Measurements from ENCODE around the gene MS4A7. TPM values are rescaled to one million over a fixed set of nuclear protein-coding genes. Genes with fewer than 3 reads are reported as not detected.

MS4A7 gene
- total RNA-seq: not detected in 2 replicates
- polyA plus RNA-seq: not detected in 2 replicates

- H3K36me3 ChIP-seq: no peaks in the 10 kb centered on the region
- H3K27ac ChIP-seq: no peak within 1 kb of the TSS
- H3K9me3 ChIP-seq (ENCODE audit: low read depth): no peaks in the 10 kb centered on the region
- no peak within 1 kb of the TSS for H3K4me3 ChIP-seq
- no peak for DNase-seq (ENCODE audit: low read depth in 1 of 2, low spot score in 1 of 2)
- TF ChIP-seq CTCF (IDR thresholded peaks at IDR 0.05; ENCODE audit: low read depth, low read length): no peak
- H3K4me1 ChIP-seq (ENCODE audit: low read depth): no peaks in the 10 kb centered on the region
- no peaks in the 10 kb centered on the region for H3K27me3 ChIP-seq
Observed at GRCh38 chr11:60378354-60378753, at the start of gene MS4A7. Gene MS4A7, plus strand, starts transcription at chr11:60378532. Its CDS starts 4,610 bp downstream, at chr11:60383142.

DNA sequence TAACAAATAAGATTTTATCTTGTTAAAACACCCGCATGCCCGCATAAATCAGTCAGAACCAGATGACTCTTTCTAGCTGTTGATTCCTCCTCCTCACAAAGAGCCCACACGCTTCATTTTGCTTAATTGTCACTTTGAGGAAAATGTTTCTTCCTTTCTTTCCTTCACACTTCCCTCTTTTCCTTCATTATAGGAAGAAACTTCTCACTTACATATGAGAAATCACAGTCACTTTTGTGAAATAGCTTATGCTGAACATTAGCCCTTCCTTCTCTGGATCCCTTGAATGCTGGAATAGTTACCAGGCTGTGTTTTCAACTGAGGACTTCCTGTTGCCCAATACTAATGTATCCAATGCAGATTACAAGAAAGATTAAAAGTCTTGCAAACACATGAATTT lies 45.5 kb upstream of the MS4A7 start:
- Histone ChIP-seq H3K27me3 (no peaks in the 10 kb centered on the region), H3K4me3 (no peak overlapping the region), H3K9me3 (ENCODE audit: low read depth) (no peaks in the 10 kb centered on the region), H3K27ac (no peak overlapping the region), H3K36me3 (no peaks in the 10 kb centered on the region), H3K4me1 (ENCODE audit: low read depth) (no peaks in the 10 kb centered on the region)
- TF ChIP-seq CTCF (IDR thresholded peaks at IDR 0.05; ENCODE audit: low read depth, low read length): no peak
- DNase-seq (ENCODE audit: low read depth in 1 of 2, low spot score in 1 of 2): no peak

DNA sequence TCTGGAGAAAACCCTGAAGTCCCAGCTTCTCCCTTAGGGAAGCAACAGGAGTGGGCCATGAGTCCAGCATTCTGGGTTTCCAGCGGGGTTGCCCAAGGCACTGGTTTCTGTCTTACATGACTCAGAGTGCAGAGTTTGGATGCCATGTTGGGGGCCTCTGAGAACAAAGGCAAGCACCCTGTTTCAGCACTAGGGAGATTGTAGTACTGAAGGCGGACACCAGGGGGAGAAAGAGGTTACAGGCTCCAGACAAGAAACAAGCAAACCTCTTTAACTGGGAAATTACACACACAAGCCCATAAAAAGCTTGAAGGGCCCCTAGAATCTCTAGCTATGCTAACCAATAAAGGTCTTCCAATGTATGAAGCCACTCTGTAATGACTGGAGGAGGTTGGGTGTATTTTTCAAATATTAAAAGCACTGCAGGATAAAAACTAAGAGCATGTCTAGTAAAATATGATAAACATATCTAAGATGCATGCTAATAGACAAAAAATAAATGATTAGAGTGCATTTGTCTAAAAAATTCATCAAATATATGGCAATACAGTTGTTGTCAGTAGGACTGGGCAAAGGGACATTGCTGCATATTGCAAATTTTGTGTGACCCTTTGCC lies 44.2 kb upstream of the MS4A7 start:
- H3K4me3 ChIP-seq: no peak overlapping the region
- H3K27me3 ChIP-seq: no peaks in the 10 kb centered on the region
- H3K9me3 ChIP-seq (ENCODE audit: low read depth): no peaks in the 10 kb centered on the region
- no peaks in the 10 kb centered on the region for H3K36me3 ChIP-seq
- peak; percentile 50 to 61 for DNase-seq (ENCODE audit: low read depth in 1 of 2, low spot score in 1 of 2)
- H3K4me1 ChIP-seq (ENCODE audit: low read depth): no peaks in the 10 kb centered on the region
- peak; percentile 67 for TF ChIP-seq CTCF (IDR thresholded peaks at IDR 0.05; ENCODE audit: low read depth, low read length)
- H3K27ac ChIP-seq: no peak overlapping the region

- Histone ChIP-seq H3K36me3 (no peaks in the 10 kb centered on the region), H3K9me3 (ENCODE audit: low read depth) (no peaks in the 10 kb centered on the region), H3K4me1 (ENCODE audit: low read depth) (no peaks in the 10 kb centered on the region), H3K27me3 (no peaks in the 10 kb centered on the region), H3K4me3 (no peak overlapping the region), H3K27ac (no peak overlapping the region)
- no peak for TF ChIP-seq CTCF (IDR thresholded peaks at IDR 0.05; ENCODE audit: low read depth, low read length)
- DNase-seq (ENCODE audit: low read depth in 1 of 2, low spot score in 1 of 2): no peak
Observed at GRCh38 chr11:60336767-60337391, 41.5 kb upstream of the MS4A7 start.

GRCh38 chr11:60338053-60338452 lies 40.3 kb upstream of the MS4A7 start:
- no peaks in the 10 kb centered on the region for H3K4me1 ChIP-seq (ENCODE audit: low read depth)
- no peak overlapping the region for H3K27ac ChIP-seq
- H3K36me3 ChIP-seq: no peaks in the 10 kb centered on the region
- no peak for DNase-seq (ENCODE audit: low read depth in 1 of 2, low spot score in 1 of 2)
- no peaks in the 10 kb centered on the region for H3K9me3 ChIP-seq (ENCODE audit: low read depth)
- no peaks in the 10 kb centered on the region for H3K27me3 ChIP-seq
- H3K4me3 ChIP-seq: no peak overlapping the region
- no peak for TF ChIP-seq CTCF (IDR thresholded peaks at IDR 0.05; ENCODE audit: low read depth, low read length)

All from cardiac muscle cell (in vitro differentiated cells and primary cell).